Measurements from ENCODE around the gene APC.

Gene APC

GRCh38 chr5:112737463-112738190 lies at the start of gene APC:
TSS of gene APC (plus strand) at chr5:112737885. CDS start at chr5:112754891, 17,006 bp downstream.
- DNase-seq (ENCODE audit: low spot score): peak; percentile 95
- no peak for TF ChIP-seq CTCF (IDR thresholded peaks at IDR 0.05)
- H3K4me3 ChIP-seq: peak within 1 kb of the TSS; percentile 82
- peak within 1 kb of the TSS; percentile 31 to 85 for H3K27ac ChIP-seq

- no peak overlapping the region for H3K27ac ChIP-seq
- TF ChIP-seq CTCF (IDR thresholded peaks at IDR 0.05): no peak
- DNase-seq (ENCODE audit: low spot score): no peak
- no peak overlapping the region for H3K4me3 ChIP-seq
Measured at GRCh38 chr5:112689155-112689909, 48.4 kb upstream of the APC start.

GRCh38 chr5:112690605-112691338 lies 46.9 kb upstream of the APC start:
- no peak for DNase-seq (ENCODE audit: low spot score)
- Histone ChIP-seq H3K4me3 (no peak overlapping the region), H3K27ac (no peak overlapping the region)
- no peak for TF ChIP-seq CTCF (IDR thresholded peaks at IDR 0.05)

- no peak for TF ChIP-seq CTCF (IDR thresholded peaks at IDR 0.05)
- no peak overlapping the region for H3K4me3 ChIP-seq
- no peak for DNase-seq (ENCODE audit: low spot score)
- no peak overlapping the region for H3K27ac ChIP-seq
Measured at GRCh38 chr5:112691339-112691680, 46.4 kb upstream of the APC start.

- no peak overlapping the region for H3K27ac ChIP-seq
- no peak for DNase-seq (ENCODE audit: low spot score)
- no peak overlapping the region for H3K4me3 ChIP-seq
- TF ChIP-seq CTCF (IDR thresholded peaks at IDR 0.05): no peak
Measured at GRCh38 chr5:112691758-112692157, 45.9 kb upstream of the APC start.

- Histone ChIP-seq H3K4me3 (no peak overlapping the region), H3K27ac (no peak overlapping the region)
- no peak for TF ChIP-seq CTCF (IDR thresholded peaks at IDR 0.05)
- no peak for DNase-seq (ENCODE audit: low spot score)
Measured at GRCh38 chr5:112692472-112692871, 45.2 kb upstream of the APC start.
